Astrocyte (in vitro differentiated cells and primary cell): Measurements from ENCODE around the gene GDNF.

Experiments used
- EZH2 ChIP-seq: IDR thresholded peaks from 2 replicates; pipeline ENCODE4 v1.6.1; 2012; ENCODE audit warnings: mild to moderate bottlenecking, low read length, inconsistent platforms; ENCODE audit not compliant: insufficient read depth
- TF ChIP-seq, protein P1 (sequence below): IDR thresholded peaks from 2 replicates; pipeline ENCODE4 v1.5.1; 2011; ENCODE audit warnings: low read depth, mild to moderate bottlenecking, inconsistent platforms, low read length, moderate library complexity; ENCODE audit not compliant: insufficient read depth

GRCh38 chr5:37789991-37790390 is 49.9 kb downstream of the GDNF start:
- no peak for TF ChIP-seq EZH2
- TF ChIP-seq, protein P1, sequence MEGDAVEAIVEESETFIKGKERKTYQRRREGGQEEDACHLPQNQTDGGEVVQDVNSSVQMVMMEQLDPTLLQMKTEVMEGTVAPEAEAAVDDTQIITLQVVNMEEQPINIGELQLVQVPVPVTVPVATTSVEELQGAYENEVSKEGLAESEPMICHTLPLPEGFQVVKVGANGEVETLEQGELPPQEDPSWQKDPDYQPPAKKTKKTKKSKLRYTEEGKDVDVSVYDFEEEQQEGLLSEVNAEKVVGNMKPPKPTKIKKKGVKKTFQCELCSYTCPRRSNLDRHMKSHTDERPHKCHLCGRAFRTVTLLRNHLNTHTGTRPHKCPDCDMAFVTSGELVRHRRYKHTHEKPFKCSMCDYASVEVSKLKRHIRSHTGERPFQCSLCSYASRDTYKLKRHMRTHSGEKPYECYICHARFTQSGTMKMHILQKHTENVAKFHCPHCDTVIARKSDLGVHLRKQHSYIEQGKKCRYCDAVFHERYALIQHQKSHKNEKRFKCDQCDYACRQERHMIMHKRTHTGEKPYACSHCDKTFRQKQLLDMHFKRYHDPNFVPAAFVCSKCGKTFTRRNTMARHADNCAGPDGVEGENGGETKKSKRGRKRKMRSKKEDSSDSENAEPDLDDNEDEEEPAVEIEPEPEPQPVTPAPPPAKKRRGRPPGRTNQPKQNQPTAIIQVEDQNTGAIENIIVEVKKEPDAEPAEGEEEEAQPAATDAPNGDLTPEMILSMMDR = no peak
